Keratinocyte (primary cell): ENCODE data around the gene GABPB2. TPM values are rescaled to one million over a fixed set of nuclear protein-coding genes. Genes with fewer than 3 reads are reported as not detected.

Experiments used
- DNase-seq: peaks from one replicate; pipeline ENCODE4 v3.0.0-alpha.2; 2011; ENCODE audit warnings: low read depth, missing footprints, low spot score
- FAIRE-seq: peaks from 2 replicates; lab custom pipeline; 2011; peaks lifted over from hg19 to GRCh38; lab: Jason Lieb, UNC
- H2AFZ ChIP-seq: 2 replicates; pipeline ENCODE4 v1.6.0; 2012; ENCODE audit warnings: low read length, control low read depth, inconsistent platforms; ENCODE audit not compliant: control insufficient read depth
- H3K27ac ChIP-seq: 2 replicates; pipeline ENCODE4 v1.5.1; 2011; ENCODE audit warnings: low read length; ENCODE audit not compliant: control insufficient read depth, insufficient read depth
- H3K27me3 ChIP-seq: 3 replicates; pipeline ENCODE4 v1.6.0; 2011; ENCODE audit warnings: low read length; ENCODE audit not compliant: control insufficient read depth, insufficient read depth; ENCODE audit errors: extremely low read depth
- H3K36me3 ChIP-seq, 2 experiments: 2 replicates in 1 of 2; 3 replicates in 1 of 2; pipeline ENCODE4 v1.5.1; 2011; ENCODE audit warnings: low read length in 2 of 2, mild to moderate bottlenecking in 1 of 2; ENCODE audit not compliant: control insufficient read depth in 2 of 2, insufficient read depth in 2 of 2; ENCODE audit errors: extremely low read depth in 1 of 2
- H3K4me1 ChIP-seq: 3 replicates; pipeline ENCODE4 v1.5.1; 2011; ENCODE audit warnings: low read length; ENCODE audit not compliant: control insufficient read depth, insufficient read depth; ENCODE audit errors: extremely low read depth
- H3K4me2 ChIP-seq: 3 replicates; pipeline ENCODE4 v1.6.0; 2011; ENCODE audit warnings: low read depth, low read length; ENCODE audit not compliant: control insufficient read depth, insufficient read depth; ENCODE audit errors: extremely low read depth
- H3K4me3 ChIP-seq, 3 experiments: fragments of 200-600 bp in 1 of 3; sonication (generic) in 1 of 3; 2 replicates in 2 of 3; 3 replicates in 1 of 3; pipeline ENCODE4 v1.5.1; 2011 to 2016; ENCODE audit warnings: low read length in 3 of 3, mild to moderate bottlenecking in 3 of 3, control low read depth in 2 of 3, inconsistent platforms in 1 of 3, low read depth in 1 of 3, mixed read lengths in 1 of 3, mixed run types in 1 of 3, moderate library complexity in 1 of 3; ENCODE audit not compliant: control insufficient read depth in 2 of 3, insufficient read depth in 2 of 3; ENCODE audit errors: extremely low read depth in 1 of 3
- H3K79me2 ChIP-seq: 2 replicates; pipeline ENCODE4 v1.6.0; 2012; ENCODE audit warnings: low read length; ENCODE audit not compliant: control insufficient read depth, insufficient read depth
- H3K9ac ChIP-seq: 3 replicates; pipeline ENCODE4 v1.6.0; 2011; ENCODE audit warnings: low read length; ENCODE audit not compliant: control insufficient read depth, insufficient read depth; ENCODE audit errors: extremely low read depth
- H3K9me1 ChIP-seq: 3 replicates; pipeline ENCODE4 v1.6.0; 2011; ENCODE audit warnings: low read length; ENCODE audit not compliant: control insufficient read depth, insufficient read depth; ENCODE audit errors: extremely low read depth
- H3K9me3 ChIP-seq: 2 replicates; pipeline ENCODE4 v1.5.1; 2012; ENCODE audit warnings: low read depth, low read length; ENCODE audit not compliant: control insufficient read depth
- H4K20me1 ChIP-seq: 3 replicates; pipeline ENCODE4 v1.6.0; 2011; ENCODE audit warnings: low read length; ENCODE audit not compliant: control insufficient read depth, insufficient read depth; ENCODE audit errors: extremely low read depth
- EZH2 ChIP-seq: IDR thresholded peaks from one replicate; pipeline ENCODE4 v1.6.1; 2012; ENCODE audit warnings: inconsistent platforms, mild to moderate bottlenecking, low read length, moderate library complexity
- dilution Hi-C: fragments of 300-500 bp; cut with MboI; formaldehyde crosslinking; loops from one replicate; pipeline ENCODE4 v1.7.0; 2020; ENCODE audit warnings: low sequenced_read_pairs; ENCODE audit not compliant: extremely low pct_ligation_motif_present
- polyA plus RNA-seq, 5 experiments: library from polyadenylated mRNA; depleted of rRNA in 3 of 5; stranded (reverse) in 3 of 5; stranded (forward) in 1 of 5; unstranded in 1 of 5; fragments of >200 nt; gene quantifications; 1 replicate in 1 of 5; 2 replicates in 3 of 5; 3 replicates in 1 of 5; pipeline versions ENCODE4 v1.2.1 to v1.2.3, GENCODE V29; 2011 to 2012; ENCODE audit warnings: missing spikeins in 2 of 5, low read depth in 1 of 5, low replicate concordance in 1 of 5
- TF ChIP-seq, protein P1 (sequence below), 3 experiments: IDR thresholded peaks in 1 of 3; conservative IDR thresholded peaks in 1 of 3; optimal IDR thresholded peaks in 1 of 3; 2 replicates in 2 of 3; 3 replicates in 1 of 3; pipeline versions ENCODE3 to v1.5.1; 2011; ENCODE audit warnings: low read length in 3 of 3, mild to moderate bottlenecking in 3 of 3, moderate library complexity in 2 of 3, control low read depth in 1 of 3, inconsistent platforms in 1 of 3; ENCODE audit not compliant: insufficient read depth in 2 of 3; ENCODE audit errors: extremely low read depth in 1 of 3

The GABPB2 gene
- polyA plus RNA-seq, 1 donor (not counting 4 experiments of a cell fraction or from before 2014, with no cell fraction given): 13.3 TPM

DNA sequence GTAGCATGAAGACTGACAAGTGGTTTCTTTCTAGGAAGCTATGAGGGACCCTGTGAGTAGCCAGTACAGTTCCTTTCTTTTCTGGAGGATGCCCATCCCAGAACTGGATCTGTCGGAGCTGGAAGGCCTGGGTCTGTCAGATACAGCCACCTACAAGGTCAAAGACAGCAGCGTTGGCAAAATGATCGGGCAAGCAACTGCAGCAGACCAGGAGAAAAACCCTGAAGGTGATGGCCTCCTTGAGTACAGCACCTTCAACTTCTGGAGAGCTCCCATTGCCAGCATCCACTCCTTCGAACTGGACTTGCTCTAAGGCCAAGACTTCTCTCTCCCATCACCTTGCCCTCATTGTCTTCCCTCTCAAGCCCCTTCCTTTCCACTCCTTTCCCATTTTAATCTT is 3.4 kb upstream of the GABPB2 start:
- Histone ChIP-seq H3K9ac (no peak overlapping the region), H3K9me3 (no peaks in the 10 kb centered on the region), H3K4me1 (peaks cover 12% of the 10 kb centered on the region), H4K20me1 (no peaks in the 10 kb centered on the region), H3K4me2 (no peak overlapping the region), H3K27ac (no peak overlapping the region), H3K27me3 (no peaks in the 10 kb centered on the region), H3K36me3 (peaks cover 0 to 2% of the 10 kb centered on the region in 2 experiments), H3K4me3 (no peak overlapping the region), H3K9me1 (no peaks in the 10 kb centered on the region), H3K79me2 (peaks cover 3% of the 10 kb centered on the region), H2AFZ (no peak overlapping the region)
- DNase-seq: no peak
- FAIRE-seq: no peak
- dilution Hi-C loops: no loop called here
- no peak for TF ChIP-seq EZH2
- TF ChIP-seq, protein P1, sequence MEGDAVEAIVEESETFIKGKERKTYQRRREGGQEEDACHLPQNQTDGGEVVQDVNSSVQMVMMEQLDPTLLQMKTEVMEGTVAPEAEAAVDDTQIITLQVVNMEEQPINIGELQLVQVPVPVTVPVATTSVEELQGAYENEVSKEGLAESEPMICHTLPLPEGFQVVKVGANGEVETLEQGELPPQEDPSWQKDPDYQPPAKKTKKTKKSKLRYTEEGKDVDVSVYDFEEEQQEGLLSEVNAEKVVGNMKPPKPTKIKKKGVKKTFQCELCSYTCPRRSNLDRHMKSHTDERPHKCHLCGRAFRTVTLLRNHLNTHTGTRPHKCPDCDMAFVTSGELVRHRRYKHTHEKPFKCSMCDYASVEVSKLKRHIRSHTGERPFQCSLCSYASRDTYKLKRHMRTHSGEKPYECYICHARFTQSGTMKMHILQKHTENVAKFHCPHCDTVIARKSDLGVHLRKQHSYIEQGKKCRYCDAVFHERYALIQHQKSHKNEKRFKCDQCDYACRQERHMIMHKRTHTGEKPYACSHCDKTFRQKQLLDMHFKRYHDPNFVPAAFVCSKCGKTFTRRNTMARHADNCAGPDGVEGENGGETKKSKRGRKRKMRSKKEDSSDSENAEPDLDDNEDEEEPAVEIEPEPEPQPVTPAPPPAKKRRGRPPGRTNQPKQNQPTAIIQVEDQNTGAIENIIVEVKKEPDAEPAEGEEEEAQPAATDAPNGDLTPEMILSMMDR (optimal IDR thresholded peaks at IDR 0.05 in 1 of 3, IDR thresholded peaks at IDR 0.05 in 1 of 3, conservative IDR thresholded peaks at IDR 0.05 in 1 of 3; ENCODE audit: extremely low read depth in 1 of 3, insufficient read depth in 2 of 3, low read length in 3 of 3): no peak

DNA sequence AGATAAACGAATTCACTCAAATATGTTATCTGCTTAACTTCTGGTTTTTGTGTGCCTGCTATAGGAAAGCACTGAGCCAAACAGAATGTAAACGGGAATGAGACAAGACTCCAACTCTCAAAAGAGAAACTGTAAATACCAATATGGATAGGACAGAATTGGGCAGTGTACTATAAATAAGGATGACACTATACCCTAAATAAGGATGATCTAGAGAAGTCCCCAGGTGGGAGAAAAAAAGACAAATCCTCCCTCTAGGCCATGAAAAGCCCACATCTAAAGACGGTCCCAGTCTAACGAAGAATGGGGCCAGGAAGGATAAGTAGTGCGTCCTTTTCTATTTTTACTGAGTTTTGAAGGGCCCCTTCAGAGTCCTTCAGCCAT is 1.5 kb upstream of the GABPB2 start:
- no peaks in the 10 kb centered on the region for H4K20me1 ChIP-seq
- H3K36me3 ChIP-seq: peaks cover 0 to 2% of the 10 kb centered on the region in 2 experiments
- H3K9me1 ChIP-seq: no peaks in the 10 kb centered on the region
- dilution Hi-C loops: no loop called here
- no peak overlapping the region for H2AFZ ChIP-seq
- TF ChIP-seq EZH2: no peak
- TF ChIP-seq, protein P1 (optimal IDR thresholded peaks at IDR 0.05 in 1 of 3, IDR thresholded peaks at IDR 0.05 in 1 of 3, conservative IDR thresholded peaks at IDR 0.05 in 1 of 3; ENCODE audit: extremely low read depth in 1 of 3, insufficient read depth in 2 of 3, low read length in 3 of 3): no peak
- H3K27me3 ChIP-seq: no peaks in the 10 kb centered on the region
- H3K9me3 ChIP-seq: no peaks in the 10 kb centered on the region
- FAIRE-seq (no peak), DNase-seq (no peak)
- no peaks in the 10 kb centered on the region for H3K79me2 ChIP-seq
- no peak overlapping the region for H3K4me3 ChIP-seq
- no peak overlapping the region for H3K27ac ChIP-seq
- H3K4me1 ChIP-seq: peaks cover 4% of the 10 kb centered on the region
- no peak overlapping the region for H3K9ac ChIP-seq
- no peak overlapping the region for H3K4me2 ChIP-seq
